VCaP (cell line): Measurements from ENCODE around the gene ZFTA.

Experiments
- H3K27ac ChIP-seq: fragments of 450-650 bp; 2 replicates; pipeline ENCODE4 v1.5.1; 2017
- TF ChIP-seq, protein P1 (sequence below): fragments of 450-650 bp; conservative IDR thresholded peaks from 2 replicates; pipeline ENCODE4 v1.5.1; 2017; ENCODE audit warnings: mild to moderate bottlenecking, moderate library complexity

The ZFTA gene

GRCh38 chr11:63795066-63795465, 26.5 kb upstream of the ZFTA start:
- H3K27ac ChIP-seq: no peak overlapping the region
- TF ChIP-seq, protein P1, sequence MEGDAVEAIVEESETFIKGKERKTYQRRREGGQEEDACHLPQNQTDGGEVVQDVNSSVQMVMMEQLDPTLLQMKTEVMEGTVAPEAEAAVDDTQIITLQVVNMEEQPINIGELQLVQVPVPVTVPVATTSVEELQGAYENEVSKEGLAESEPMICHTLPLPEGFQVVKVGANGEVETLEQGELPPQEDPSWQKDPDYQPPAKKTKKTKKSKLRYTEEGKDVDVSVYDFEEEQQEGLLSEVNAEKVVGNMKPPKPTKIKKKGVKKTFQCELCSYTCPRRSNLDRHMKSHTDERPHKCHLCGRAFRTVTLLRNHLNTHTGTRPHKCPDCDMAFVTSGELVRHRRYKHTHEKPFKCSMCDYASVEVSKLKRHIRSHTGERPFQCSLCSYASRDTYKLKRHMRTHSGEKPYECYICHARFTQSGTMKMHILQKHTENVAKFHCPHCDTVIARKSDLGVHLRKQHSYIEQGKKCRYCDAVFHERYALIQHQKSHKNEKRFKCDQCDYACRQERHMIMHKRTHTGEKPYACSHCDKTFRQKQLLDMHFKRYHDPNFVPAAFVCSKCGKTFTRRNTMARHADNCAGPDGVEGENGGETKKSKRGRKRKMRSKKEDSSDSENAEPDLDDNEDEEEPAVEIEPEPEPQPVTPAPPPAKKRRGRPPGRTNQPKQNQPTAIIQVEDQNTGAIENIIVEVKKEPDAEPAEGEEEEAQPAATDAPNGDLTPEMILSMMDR: no peak

GRCh38 chr11:63793161-63793560, 24.6 kb upstream of the ZFTA start:
- no peak overlapping the region for H3K27ac ChIP-seq
- TF ChIP-seq, protein P1: no peak

DNA sequence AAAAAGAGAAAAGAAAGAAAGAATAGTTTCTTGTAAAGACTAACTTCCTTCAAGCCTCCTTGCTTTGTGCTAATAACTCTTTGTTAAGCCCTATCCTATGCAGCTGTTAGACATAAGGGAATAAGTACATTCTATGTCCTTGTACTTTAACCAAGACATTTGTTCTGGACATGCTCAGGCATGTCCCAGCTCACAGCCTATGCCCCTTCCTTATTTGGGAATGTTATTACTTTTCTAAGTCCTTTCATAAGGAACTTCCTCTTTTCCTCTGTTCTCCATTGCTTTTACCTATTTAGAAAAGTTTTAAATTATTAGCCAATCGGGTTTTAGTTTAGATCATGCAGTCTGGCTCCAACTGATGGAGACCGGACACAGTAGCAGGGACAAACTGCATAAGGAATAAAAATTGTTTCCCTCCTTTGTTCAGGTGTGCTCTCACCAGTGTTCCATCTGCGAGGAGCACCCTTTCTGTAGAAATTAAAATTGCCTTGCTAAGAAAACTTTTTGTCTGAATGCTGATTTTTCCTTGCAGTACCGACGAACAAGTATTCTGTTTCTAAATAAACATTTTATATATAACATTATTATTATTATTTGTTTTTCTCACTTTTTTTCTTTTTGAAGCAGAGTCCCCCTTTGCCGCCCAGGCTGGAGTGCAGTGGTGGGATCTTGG, 23.1 kb upstream of the ZFTA start:
- TF ChIP-seq, protein P1: no peak
- no peak overlapping the region for H3K27ac ChIP-seq

- H3K27ac ChIP-seq: no peak overlapping the region
- TF ChIP-seq, protein P1: no peak
Measured at GRCh38 chr11:63785823-63786222, 17.2 kb upstream of the ZFTA start.

GRCh38 chr11:63783925-63784592, 15.5 kb upstream of the ZFTA start:
- TF ChIP-seq, protein P1: no peak
- H3K27ac ChIP-seq: no peak overlapping the region

- TF ChIP-seq, protein P1: no peak
- no peak overlapping the region for H3K27ac ChIP-seq
Measured at GRCh38 chr11:63782749-63783148, 14.2 kb upstream of the ZFTA start.

DNA sequence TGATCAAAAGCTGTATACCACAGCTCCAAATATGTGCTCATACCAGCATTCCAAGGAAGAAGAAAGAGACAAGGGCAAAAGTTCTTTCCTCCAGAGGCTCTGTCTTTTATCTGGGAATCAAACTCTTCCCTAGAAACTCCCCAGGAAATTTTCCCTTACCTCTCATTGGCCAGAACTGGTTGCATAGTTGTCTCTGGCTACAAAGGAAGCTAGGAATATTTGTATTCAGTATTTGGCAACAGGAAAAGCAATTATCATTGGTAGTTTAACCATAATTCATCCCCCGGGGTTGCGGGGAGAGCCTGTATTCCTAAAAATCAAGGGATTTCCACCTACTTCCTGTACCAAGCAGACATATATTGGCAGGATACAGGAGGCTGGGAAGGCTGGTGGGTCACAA, 10.5 kb upstream of the ZFTA start:
- TF ChIP-seq, protein P1: no peak
- no peak overlapping the region for H3K27ac ChIP-seq
